Measurements from ENCODE around the gene TMEM244.
"Not testable (repeated sequence)": the region's sequence is repeated elsewhere in the genome, so short reads cannot be mapped to it uniquely, and the experiment has no call there.

TMEM244 gene

GRCh38 chr6:129866688-129867087, 5.6 kb upstream of the TMEM244 start:
- no peak for DNase-seq (ENCODE audit: low spot score)

- DNase-seq (ENCODE audit: low spot score): no peak
Measured at GRCh38 chr6:129866256-129866655, 5.1 kb upstream of the TMEM244 start.

- no peak for DNase-seq (ENCODE audit: low spot score)
Measured at GRCh38 chr6:129865013-129865412, 3.9 kb upstream of the TMEM244 start.

GRCh38 chr6:129863664-129864063, 2.5 kb upstream of the TMEM244 start:
- DNase-seq (ENCODE audit: low spot score): no peak

GRCh38 chr6:129859524-129859923, 1.6 kb downstream of the TMEM244 start:
- no peak for DNase-seq (ENCODE audit: low spot score)

GRCh38 chr6:129857838-129858237, 3.3 kb downstream of the TMEM244 start:
- no peak for DNase-seq (ENCODE audit: low spot score)

GRCh38 chr6:129853996-129854711, 7.0 kb downstream of the TMEM244 start:
- DNase-seq (ENCODE audit: low spot score): no peak

- no peak for DNase-seq (ENCODE audit: low spot score)
Measured at GRCh38 chr6:129852257-129852858, 8.8 kb downstream of the TMEM244 start.

GRCh38 chr6:129849456-129849855, 11.7 kb downstream of the TMEM244 start:
- DNase-seq (ENCODE audit: low spot score): no peak

- no peak for DNase-seq (ENCODE audit: low spot score)
Measured at GRCh38 chr6:129846761-129847160, 14.4 kb downstream of the TMEM244 start.

GRCh38 chr6:129845696-129846095, 15.4 kb downstream of the TMEM244 start:
- DNase-seq (ENCODE audit: low spot score): no peak

- DNase-seq (ENCODE audit: low spot score): no peak
Measured at GRCh38 chr6:129844118-129844891, 16.8 kb downstream of the TMEM244 start.

- DNase-seq (ENCODE audit: low spot score): no peak
Measured at GRCh38 chr6:129843573-129843972, 17.5 kb downstream of the TMEM244 start.

GRCh38 chr6:129842881-129843409, 18.2 kb downstream of the TMEM244 start:
- DNase-seq (ENCODE audit: low spot score): no peak

- no peak for DNase-seq (ENCODE audit: low spot score)
Measured at GRCh38 chr6:129842137-129842536, 19.0 kb downstream of the TMEM244 start.

- DNase-seq (ENCODE audit: low spot score): not testable (repeated sequence)
Measured at GRCh38 chr6:129839562-129839961, 21.6 kb downstream of the TMEM244 start.

- DNase-seq (ENCODE audit: low spot score): no peak
Measured at GRCh38 chr6:129835691-129836090, 25.4 kb downstream of the TMEM244 start.

GRCh38 chr6:129832299-129832698, 28.8 kb downstream of the TMEM244 start:
- no peak for DNase-seq (ENCODE audit: low spot score)

- no peak for DNase-seq (ENCODE audit: low spot score)
Measured at GRCh38 chr6:129828229-129828628, 32.9 kb downstream of the TMEM244 start.

GRCh38 chr6:129818251-129818650, 42.9 kb downstream of the TMEM244 start:
- no peak for DNase-seq (ENCODE audit: low spot score)

GRCh38 chr6:129817821-129818220, 43.3 kb downstream of the TMEM244 start:
- DNase-seq (ENCODE audit: low spot score): no peak

- no peak for DNase-seq (ENCODE audit: low spot score)
Measured at GRCh38 chr6:129817332-129817731, 43.8 kb downstream of the TMEM244 start.

All from hematopoietic multipotent progenitor cell treated with erythropoietin and hydrocortisone succinate and interleukin-3 and kit ligand, for 15 days (in vitro differentiated cells).